Activated CD8-positive, alpha-beta T cell treated with anti-CD3 and anti-CD28 coated beads for 36 hours (primary cell): Measurements from ENCODE around the gene PRCD. TPM values are rescaled to one million over a fixed set of nuclear protein-coding genes. Genes with fewer than 3 reads are reported as not detected.
A peak's percentile ranks its signal among the peaks of the same experiment; 100 is the strongest.
"Not testable (repeated sequence)": the region's sequence is repeated elsewhere in the genome, so short reads cannot be mapped to it uniquely, and the experiment has no call there.

Experiments used
- ATAC-seq: fragments of 200-7000 bp; cut with Tn5 transposase; one replicate; pipeline ENCODE4 v1.10.0; 2021; ENCODE audit warnings: mild to moderate bottlenecking, moderate library complexity
- CTCF ChIA-PET: fragments of 350-600 bp; sonication (Branson Sonifier 250); formaldehyde crosslinking; loops from one replicate; lab custom pipeline; 2021; ENCODE audit warnings: antibody characterized with exemption; lab: Charles Lee
- POLR2A ChIA-PET: fragments of 350-600 bp; sonication (Branson Sonifier 250); formaldehyde crosslinking; loops from one replicate; lab custom pipeline; 2021; ENCODE audit warnings: antibody characterized with exemption; lab: Charles Lee
- DNase-seq: peaks from one replicate; pipeline ENCODE4 v3.0.0-alpha.2; 2020
- H3K27ac Mint-ChIP-seq: one replicate; pipeline ENCODE4 v1.8.0; 2021; ENCODE audit warnings: mild to moderate bottlenecking, mixed read lengths
- H3K27me3 Mint-ChIP-seq: one replicate; pipeline ENCODE4 v1.8.0; 2021; ENCODE audit warnings: mixed read lengths
- H3K36me3 Mint-ChIP-seq: one replicate; pipeline ENCODE4 v1.8.0; 2021; ENCODE audit warnings: low read depth, mixed read lengths
- H3K4me1 Mint-ChIP-seq: one replicate; pipeline ENCODE4 v1.8.0; 2021; ENCODE audit warnings: low read depth, mixed read lengths
- H3K4me3 Mint-ChIP-seq: one replicate; pipeline ENCODE4 v1.8.0; 2021; ENCODE audit warnings: mild to moderate bottlenecking, moderate library complexity, mixed read lengths
- H3K9me3 Mint-ChIP-seq: one replicate; pipeline ENCODE4 v1.8.0; 2021; ENCODE audit warnings: mixed read lengths
- CTCF ChIP-seq: fragments of 200-600 bp; IDR thresholded peaks from one replicate; pipeline ENCODE4 v1.8.0; 2022; ENCODE audit warnings: antibody characterized with exemption, mild to moderate bottlenecking
- intact Hi-C: fragments of 100-400 bp; cut with micrococcal nuclease; formaldehyde crosslinking; loops from one replicate; pipeline ENCODE4 v1.10.0; 2022
- total RNA-seq, 2 experiments: library from RNA; stranded (reverse); gene quantifications; one replicate each; pipeline ENCODE4 v1.2.3, GENCODE V29; 2021

The PRCD gene
- total RNA-seq, 2 experiments from 2014 or later, result not detected

DNA sequence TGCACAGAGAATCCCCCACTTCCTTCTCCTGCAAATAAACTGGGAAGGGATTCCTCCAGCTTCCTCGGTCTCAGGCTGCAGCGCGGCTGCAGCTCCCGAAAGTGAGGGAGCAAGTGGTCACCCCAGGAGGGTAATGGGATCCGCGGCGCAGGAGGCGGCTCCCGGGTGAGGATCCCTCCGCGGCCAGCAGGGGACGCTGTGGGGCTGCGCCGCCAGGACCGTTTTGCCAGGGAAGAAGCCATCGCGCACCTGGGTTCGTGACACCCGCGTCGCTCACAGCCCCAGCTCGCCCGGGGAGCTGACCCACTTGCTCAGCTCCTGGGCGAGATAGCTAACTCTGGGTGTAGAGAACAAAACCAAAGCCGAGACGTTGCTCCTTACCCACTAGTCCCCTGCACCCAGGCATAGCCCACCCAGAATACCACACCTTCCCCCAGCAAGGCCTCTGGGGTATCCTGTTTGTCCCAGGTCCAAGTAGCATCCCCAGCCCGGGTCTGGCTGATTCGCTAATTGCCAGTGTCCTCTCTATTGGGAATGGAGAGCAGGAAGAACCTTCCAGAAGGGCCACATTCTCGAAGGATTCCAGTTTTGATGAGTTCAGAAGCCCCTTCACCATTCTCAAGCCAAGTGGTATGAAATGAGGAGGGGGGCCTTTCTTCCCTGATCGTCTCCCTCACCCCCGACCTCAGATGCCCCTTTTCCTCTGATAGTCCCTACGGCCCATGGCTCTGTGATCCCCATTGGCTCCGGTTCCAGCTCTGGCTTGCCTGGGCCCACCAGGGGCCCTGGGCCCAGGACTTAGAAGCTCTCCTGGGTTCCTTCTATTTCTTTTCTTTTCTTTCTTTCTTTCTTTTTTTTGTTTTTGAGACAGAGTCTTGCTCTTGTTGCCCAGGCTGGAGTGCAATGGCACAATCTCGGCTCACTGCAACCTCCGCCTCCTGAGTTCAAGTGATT is 16.5 kb upstream of the PRCD start:
- CTCF ChIA-PET, result interaction anchor here (0.6 to 6.7 kb wide), 58 partner anchors 8 to 612 kb away, joined by 3 to 104 read pairs (median 6); partner anchors contain the start of genes PRCD, RHBDF2, ST6GALNAC1 and ST6GALNAC2
- peak overlapping the region; percentile 46 for H3K27ac Mint-ChIP-seq
- H3K27me3 Mint-ChIP-seq, result no peaks in the 10 kb centered on the region
- H3K9me3 Mint-ChIP-seq, result no peaks in the 10 kb centered on the region
- no peaks in the 10 kb centered on the region for H3K36me3 Mint-ChIP-seq
- DNase-seq (peak; percentile 82), ATAC-seq (peak; percentile 88)
- H3K4me1 Mint-ChIP-seq, result peaks cover 15% of the 10 kb centered on the region
- no peak overlapping the region for H3K4me3 Mint-ChIP-seq
- intact Hi-C loops, result loop anchor here (2.0 to 5.0 kb wide), 2 partner anchors 34 to 101 kb away; no protein-coding TSS in a partner anchor
- POLR2A ChIA-PET, result interaction anchor here (1.4 to 2.5 kb wide), 3 partner anchors 28 to 43 kb away, joined by 4 to 8 read pairs (median 6); no protein-coding TSS in a partner anchor
- peak; percentile 100 for TF ChIP-seq CTCF

- POLR2A ChIA-PET, result interaction anchor here (0.6 to 2.5 kb wide), 4 partner anchors 33 to 212 kb away, joined by 4 to 8 read pairs (median 5); partner anchors contain the start of gene SRSF2
- TF ChIP-seq CTCF, result no peak
- H3K27ac Mint-ChIP-seq, result no peak overlapping the region
- CTCF ChIA-PET, result interaction anchor here (0.6 to 6.7 kb wide), 13 partner anchors 11 to 140 kb away, joined by 3 to 104 read pairs (median 14); partner anchors contain the start of genes RHBDF2 and SPHK1
- H3K9me3 Mint-ChIP-seq, result no peaks in the 10 kb centered on the region
- no peaks in the 10 kb centered on the region for H3K27me3 Mint-ChIP-seq
- DNase-seq (no peak), ATAC-seq (no peak)
- H3K4me1 Mint-ChIP-seq, result peaks cover 26% of the 10 kb centered on the region
- H3K36me3 Mint-ChIP-seq, result no peaks in the 10 kb centered on the region
- no peak overlapping the region for H3K4me3 Mint-ChIP-seq
- intact Hi-C loops, result loop anchor here (5.0 kb wide), 1 partner anchor 32 kb away; no protein-coding TSS in a partner anchor
Measured at GRCh38 chr17:76524598-76525512, 15.0 kb upstream of the PRCD start.

DNA sequence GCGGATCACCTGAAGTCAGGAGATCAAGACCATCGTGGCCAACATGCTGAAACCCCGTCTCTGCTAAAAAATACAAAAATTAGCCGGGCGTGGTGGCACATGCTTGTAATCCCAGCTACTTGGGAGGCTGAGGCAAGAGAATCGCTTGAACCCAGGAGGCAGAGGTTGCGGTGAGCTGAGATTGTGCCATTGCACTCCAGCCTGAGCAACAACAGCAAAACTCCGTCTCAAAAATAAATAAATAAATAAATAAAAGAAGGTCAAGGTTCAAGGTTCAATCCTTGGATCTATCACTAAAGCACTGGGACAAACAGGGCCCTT is 14.4 kb upstream of the PRCD start:
- H3K9me3 Mint-ChIP-seq, H3K27ac Mint-ChIP-seq, intact Hi-C loops, H3K36me3 Mint-ChIP-seq, DNase-seq, H3K27me3 Mint-ChIP-seq, ATAC-seq, H3K4me3 Mint-ChIP-seq: not testable (repeated sequence)
- ChIA-PET POLR2A (interaction anchor here (1.4 to 2.3 kb wide), 2 partner anchors 41 to 212 kb away, joined by 4 to 6 read pairs; partner anchors contain the start of gene SRSF2), CTCF (interaction anchor here (1.1 to 6.7 kb wide), 6 partner anchors 13 to 98 kb away, joined by 3 to 104 read pairs (median 18); no protein-coding TSS in a partner anchor)
- peaks cover 31% of the 10 kb centered on the region for H3K4me1 Mint-ChIP-seq

DNA sequence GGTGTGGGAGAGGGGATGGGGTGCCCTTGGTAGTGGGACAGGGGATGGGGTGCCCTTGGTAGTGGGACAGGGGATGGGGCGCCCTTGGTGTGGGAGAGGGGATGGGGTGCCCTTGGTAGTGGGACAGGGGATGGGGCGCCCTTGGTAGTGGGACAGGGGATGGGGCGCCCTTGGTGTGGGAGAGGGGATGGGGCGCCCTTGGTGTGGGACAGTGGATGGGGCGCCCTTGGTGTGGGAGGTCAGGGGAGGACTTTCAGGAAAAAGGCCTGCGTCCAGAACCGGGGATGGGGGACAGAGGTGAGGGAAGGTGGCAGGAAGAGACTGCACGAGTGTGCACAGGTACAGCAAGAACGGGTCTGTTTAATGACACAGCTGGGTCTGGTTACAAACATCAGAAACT is 12.8 kb upstream of the PRCD start:
- H3K4me3 Mint-ChIP-seq, intact Hi-C loops: not testable (repeated sequence)
- peak overlapping the region; percentile 46 for H3K27ac Mint-ChIP-seq

GRCh38 chr17:76527430-76528111 is 12.3 kb upstream of the PRCD start:
- no peak for TF ChIP-seq CTCF
- Mint-ChIP-seq H3K27ac (peak overlapping the region; percentile 46), H3K4me1 (peaks cover 31% of the 10 kb centered on the region), H3K4me3 (no peak overlapping the region), H3K9me3 (no peaks in the 10 kb centered on the region), H3K36me3 (no peaks in the 10 kb centered on the region), H3K27me3 (no peaks in the 10 kb centered on the region)
- ChIA-PET CTCF (interaction anchor here (0.7 to 3.3 kb wide), 12 partner anchors 9 to 153 kb away, joined by 3 to 20 read pairs (median 4); no protein-coding TSS in a partner anchor), POLR2A (interaction anchor here (0.6 to 2.5 kb wide), 5 partner anchors 17 to 56 kb away, joined by 3 to 12 read pairs (median 4); no protein-coding TSS in a partner anchor)
- intact Hi-C loops, result no loop called here
- DNase-seq, result peak; percentile 60
- peak; percentile 62 for ATAC-seq

More for the DNA sequence above, 12.8 kb upstream of the PRCD start:
- ChIA-PET POLR2A (interaction anchor here (1.3 to 2.5 kb wide), 2 partner anchors 18 to 30 kb away, joined by 4 to 12 read pairs; no protein-coding TSS in a partner anchor), CTCF (interaction anchor here (0.7 to 3.3 kb wide), 6 partner anchors 9 to 154 kb away, joined by 3 to 20 read pairs (median 6); no protein-coding TSS in a partner anchor)
- not testable (repeated sequence) for H3K9me3 Mint-ChIP-seq, H3K36me3 Mint-ChIP-seq, DNase-seq, H3K27me3 Mint-ChIP-seq, ATAC-seq
- H3K4me1 Mint-ChIP-seq, result peaks cover 31% of the 10 kb centered on the region
